ENCODE results near the gene NEAT1.

DNA sequence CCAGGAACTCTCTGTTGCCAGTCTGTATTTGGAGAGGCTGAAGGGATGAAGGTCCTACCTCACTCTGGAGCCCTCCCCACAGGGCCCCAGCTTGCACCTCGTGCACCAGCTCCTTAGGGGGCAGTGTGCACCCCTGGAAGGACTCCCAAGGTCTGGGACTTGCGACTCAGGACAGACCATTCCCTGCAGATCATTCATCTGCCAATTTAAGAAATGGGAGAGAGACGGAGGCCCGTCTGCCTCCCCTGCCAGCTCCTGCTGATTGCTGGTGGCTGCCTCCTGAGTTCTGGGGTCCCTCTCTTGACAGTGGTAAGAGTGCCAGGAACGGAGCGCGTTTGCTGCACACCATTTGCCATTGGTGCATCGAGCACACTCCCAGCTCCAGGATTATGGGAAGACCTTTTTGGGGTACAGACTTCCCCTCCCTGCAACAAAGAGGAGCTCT lies 48.9 kb downstream of the NEAT1 start:
- TF ChIP-seq EZH2 (IDR thresholded peaks at IDR 0.05; ENCODE audit: insufficient read depth, poor library complexity, severe bottlenecking) = no peak
- TF ChIP-seq EZH2phosphoT487 (IDR thresholded peaks at IDR 0.05; ENCODE audit: insufficient read depth, low read depth) = no peak
